Adrenal gland (tissue), 12 donors: ENCODE measurements around the gene KRT222. TPM values are rescaled to one million over a fixed set of nuclear protein-coding genes. Genes with fewer than 3 reads are reported as not detected.

Experiments used
- DNase-seq, 7 donors: peaks; one replicate each; pipeline ENCODE4 v3.0.0-alpha.2; 2019 to 2020
- H3K27ac ChIP-seq, 5 donors: fragments of 200-600 bp; sonication (generic) in 4 of 5; 1 replicate in 3 of 5; 2 replicates in 2 of 5; pipeline versions ENCODE4 v1.5.1 to v1.8.0; 2016 to 2020; ENCODE audit warnings: mild to moderate bottlenecking in 1 of 5
- H3K27me3 ChIP-seq: fragments of 200-600 bp; 2 replicates; pipeline ENCODE4 v1.8.0; 2021
- H3K36me3 ChIP-seq, 2 donors: fragments of 200-600 bp; replicated peaks in 1 of 2; 1 replicate in 1 of 2; 2 replicates in 1 of 2; pipeline versions ENCODE4 v1.5.1 to v1.8.0; 2018 to 2022
- H3K4me1 ChIP-seq, 2 donors: fragments of 200-600 bp; replicated peaks in 1 of 2; 1 replicate in 1 of 2; 2 replicates in 1 of 2; pipeline versions ENCODE4 v1.5.1 to v1.8.0; 2018 to 2021
- H3K4me3 ChIP-seq, 4 donors: fragments of 200-600 bp; sonication (generic) in 3 of 4; one replicate each; pipeline ENCODE4 v1.5.1; 2016 to 2018
- H3K9me3 ChIP-seq, 3 donors: fragments of 200-600 bp; sonication (generic) in 1 of 3; replicated peaks in 1 of 3; 1 replicate in 2 of 3; 2 replicates in 1 of 3; pipeline versions ENCODE4 v1.5.1 to v1.8.0; 2016 to 2021
- CTCF ChIP-seq, 6 experiments: fragments of 450-650 bp in 4 of 6; fragments of 200-600 bp in 2 of 6; sonication (generic) in 1 of 6; IDR thresholded peaks; 1 replicate in 5 of 6; 2 replicates in 1 of 6; pipeline versions ENCODE4 v1.5.1 to v1.8.0; 2016 to 2021; ENCODE audit warnings: antibody characterized with exemption in 6 of 6, mild to moderate bottlenecking in 2 of 6, moderate library complexity in 1 of 6
- POLR2A ChIP-seq, 2 donors: fragments of 450-650 bp; IDR thresholded peaks; one replicate each; pipeline ENCODE4 v1.6.1; 2017; ENCODE audit warnings: antibody characterized with exemption in 2 of 2, mild to moderate bottlenecking in 2 of 2, moderate library complexity in 1 of 2
- WGBS, 4 donors: extraction: QIAGEN DNeasy Blood & Tissue Kit in 2 of 4; methylation state at CpG; one replicate each; pipeline versions ENCODE4 v1.1.5 to v1.1.7; 2013 to 2017; 5-methylcytosine and 5-hydroxymethylcytosine counted together
- intact Hi-C, 2 donors: fragments of 100-400 bp; cut with DNase I; formaldehyde crosslinking; loops; one replicate each; pipeline versions ENCODE4 v1.14.1 to v1.15.0; 2022 to 2023
- polyA plus RNA-seq, 3 donors: library from polyadenylated mRNA; stranded (reverse); fragments of 200-250 nt in 2 of 3; fragments of 350-450 nt in 1 of 3; fragmentation: Illumina TruSeq in 1 of 3; extraction: RNeasy Lipid Tissue Mini Kit (QIAGEN cat#74804) in 1 of 3; gene quantifications; one replicate each; pipeline ENCODE4 v1.2.3, GENCODE V29; 2013 to 2014
- total RNA-seq, 9 donors: library from RNA; depleted of rRNA in 4 of 9; stranded (reverse); fragments of >200 nt in 4 of 9; fragments of 120-200 nt in 1 of 9; fragmentation: NEBNext Ultra II Directional in 1 of 9; extraction: Animal tissue kit (Norgen Biotek cat#: 25700) in 1 of 9; gene quantifications; one replicate each; pipeline versions ENCODE4 v1.1.0 to v1.2.4, GENCODE V29; 2013 to 2023
- donor health status: healthy with polysubstance abuse.
- donor health status: Bipolar disorder and iron deficiency.
- donor health status: DM: yes; HTN: yes; CAD: no.
- donor health status: DM: no; HTN: no; CAD: no.
- donor health status: DM: no; HTN: no; CAD: no.
- donor health status: DM: yes; HTN: yes; CAD: no.

Gene KRT222
- total and polyA plus RNA-seq, 12 donors = 0.69 to 10.7 (median 3.3) TPM

GRCh38 chr17:40687106-40687505 is 22.1 kb upstream of the KRT222 start:
- Histone ChIP-seq H3K27ac (no peak overlapping the region), H3K4me3 (no peak overlapping the region), H3K9me3 (no peaks in the 10 kb centered on the region), H3K36me3 (no peaks in the 10 kb centered on the region), H3K27me3 (no peaks in the 10 kb centered on the region), H3K4me1 (no peaks in the 10 kb centered on the region)
- intact Hi-C loops = no loop called here
- whole genome bisulfite sequencing, 4 donors = 51 to 64% (median 58%) methylated on average over 5 of the region's 5 CpGs
- TF ChIP-seq CTCF (IDR thresholded peaks at IDR 0.05) (no peak), POLR2A (IDR thresholded peaks at IDR 0.05) (no peak)
- DNase-seq = no peak

- no peak overlapping the region for H3K4me3 ChIP-seq
- 67 to 74% (median 70%) methylated on average over 4 of the region's 4 CpGs for WGBS, 4 donors
- H3K27me3 ChIP-seq = peaks cover 4% of the 10 kb centered on the region
- intact Hi-C loops = no loop called here
- no peak overlapping the region for H3K27ac ChIP-seq
- no peaks in the 10 kb centered on the region for H3K9me3 ChIP-seq
- no peaks in the 10 kb centered on the region for H3K4me1 ChIP-seq
- no peak for DNase-seq
- TF ChIP-seq CTCF (IDR thresholded peaks at IDR 0.05) (no peak), POLR2A (IDR thresholded peaks at IDR 0.05) (no peak)
- H3K36me3 ChIP-seq = no peaks in the 10 kb centered on the region
Measured at GRCh38 chr17:40686192-40686591, 21.2 kb upstream of the KRT222 start.

DNA sequence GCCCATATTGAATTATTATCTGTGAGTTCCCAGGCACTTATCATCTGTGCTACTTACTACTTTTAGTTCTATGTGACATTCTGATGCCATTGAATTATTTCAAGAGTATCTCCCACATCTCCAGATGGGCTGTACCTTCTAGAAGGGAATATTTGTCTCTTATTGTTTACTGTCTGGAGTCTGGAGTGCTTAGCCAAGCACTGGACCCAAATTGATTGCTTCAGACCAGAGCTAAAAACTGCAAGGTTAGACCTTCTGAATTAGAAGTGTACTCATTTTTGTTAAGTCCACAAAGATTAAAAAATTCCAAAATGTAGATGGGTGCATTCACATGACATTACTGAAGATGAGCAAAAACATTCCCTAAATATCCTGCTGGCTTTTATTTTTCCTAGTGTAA is 16.0 kb upstream of the KRT222 start:
- no peaks in the 10 kb centered on the region for H3K9me3 ChIP-seq
- no peaks in the 10 kb centered on the region for H3K4me1 ChIP-seq
- intact Hi-C loops = no loop called here
- H3K4me3 ChIP-seq = no peak overlapping the region
- peaks cover 17% of the 10 kb centered on the region for H3K27me3 ChIP-seq
- TF ChIP-seq POLR2A (IDR thresholded peaks at IDR 0.05) (no peak), CTCF (IDR thresholded peaks at IDR 0.05) (no peak)
- no peaks in the 10 kb centered on the region for H3K36me3 ChIP-seq
- H3K27ac ChIP-seq = no peak overlapping the region
- DNase-seq = no peak

GRCh38 chr17:40679523-40679907 is 14.5 kb upstream of the KRT222 start:
- 70 to 74% (median 73%) methylated on average over 2 of the region's 2 CpGs for WGBS, 4 donors
- no peak for DNase-seq
- H3K36me3 ChIP-seq = no peaks in the 10 kb centered on the region
- intact Hi-C loops = no loop called here
- TF ChIP-seq CTCF (IDR thresholded peaks at IDR 0.05) (no peak), POLR2A (IDR thresholded peaks at IDR 0.05) (no peak)
- H3K9me3 ChIP-seq = no peaks in the 10 kb centered on the region
- no peak overlapping the region for H3K4me3 ChIP-seq
- H3K4me1 ChIP-seq = no peaks in the 10 kb centered on the region
- H3K27me3 ChIP-seq = peaks cover 23% of the 10 kb centered on the region
- no peak overlapping the region for H3K27ac ChIP-seq
